Activated CD4-positive, alpha-beta T cell treated with anti-CD3 and anti-CD28 coated beads, Interleukin-2, amount 50 U/mL, for 4 hours (primary cell): ENCODE measurements around the gene CHPT1.
"Not testable (repeated sequence)": the region's sequence is repeated elsewhere in the genome, so short reads cannot be mapped to it uniquely, and the experiment has no call there.

Experiments used
- DNase-seq, 2 experiments: peaks; one replicate each; pipeline ENCODE4 v3.0.0-alpha.2; 2020

The CHPT1 gene

DNA sequence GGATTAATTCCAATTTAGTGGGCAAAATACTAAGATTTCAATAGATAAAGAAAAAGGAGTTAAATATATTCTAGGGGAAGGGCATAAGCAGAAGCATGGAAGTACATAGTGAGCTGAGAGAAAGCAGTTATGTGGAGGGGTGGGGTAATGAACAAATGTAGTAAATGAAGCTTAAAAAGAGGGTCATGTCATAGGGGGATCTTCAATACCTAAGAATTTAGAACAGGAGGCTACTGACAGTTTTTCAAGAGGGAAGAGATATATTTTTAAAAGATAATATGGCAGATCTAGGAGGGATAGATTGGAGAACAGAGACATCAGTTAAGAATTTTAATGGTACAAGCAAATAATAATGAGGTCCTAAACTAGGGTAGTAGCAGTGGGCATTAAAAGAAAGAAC lies 32.4 kb downstream of the CHPT1 start:
- DNase-seq = no peak

- no peak for DNase-seq
Observed at GRCh38 chr12:101732318-101732717, 34.9 kb downstream of the CHPT1 start.

GRCh38 chr12:101733166-101733565 lies 35.7 kb downstream of the CHPT1 start:
- no peak for DNase-seq

DNA sequence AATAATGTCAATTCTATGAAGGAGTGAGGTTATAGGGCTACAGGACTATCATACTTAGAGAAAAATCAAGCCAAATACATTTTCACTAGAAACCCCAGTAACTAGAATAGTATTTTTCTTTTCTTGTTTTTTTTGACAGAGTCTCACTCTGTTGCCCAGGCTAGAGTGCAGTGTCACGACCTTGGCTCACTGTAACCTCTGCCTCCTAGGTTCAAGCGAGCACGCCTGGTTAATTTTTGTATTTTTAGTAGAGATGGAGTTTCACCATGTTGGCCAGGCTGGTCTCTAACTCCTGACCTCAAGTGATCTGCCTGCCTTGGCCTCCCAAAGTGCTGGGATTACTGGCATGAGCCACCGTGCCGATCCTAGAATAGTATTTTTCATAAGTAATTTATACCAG lies 37.0 kb downstream of the CHPT1 start:
- not testable (repeated sequence) for DNase-seq

DNA sequence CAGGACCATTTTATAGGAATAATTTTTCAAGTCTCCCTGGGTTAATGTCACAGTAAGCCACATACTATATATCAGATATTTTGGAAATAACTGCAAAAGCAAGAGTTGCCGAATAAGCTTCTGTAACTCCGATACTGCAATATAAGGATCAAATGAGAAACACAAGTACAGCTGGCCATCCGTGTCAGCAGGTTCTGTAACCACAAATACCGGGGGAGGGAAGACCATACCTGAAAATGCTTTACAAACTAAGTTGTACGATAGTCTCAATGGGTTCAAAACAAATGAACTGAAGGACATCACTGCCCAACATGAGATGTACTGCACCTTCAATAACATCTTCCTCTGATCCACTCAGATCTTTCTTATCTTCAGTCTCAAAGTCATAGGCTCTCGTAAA lies 40.0 kb downstream of the CHPT1 start:
- DNase-seq = no peak

GRCh38 chr12:101738920-101739665 lies 41.7 kb downstream of the CHPT1 start, which contains the start of gene SYCP3:
TSS of gene SYCP3 (minus strand) at chr12:101739462. CDS start at chr12:101737935, 1,527 bp downstream.
- DNase-seq = no peak

GRCh38 chr12:101740566-101740965 lies 43.1 kb downstream of the CHPT1 start:
- no peak for DNase-seq

DNA sequence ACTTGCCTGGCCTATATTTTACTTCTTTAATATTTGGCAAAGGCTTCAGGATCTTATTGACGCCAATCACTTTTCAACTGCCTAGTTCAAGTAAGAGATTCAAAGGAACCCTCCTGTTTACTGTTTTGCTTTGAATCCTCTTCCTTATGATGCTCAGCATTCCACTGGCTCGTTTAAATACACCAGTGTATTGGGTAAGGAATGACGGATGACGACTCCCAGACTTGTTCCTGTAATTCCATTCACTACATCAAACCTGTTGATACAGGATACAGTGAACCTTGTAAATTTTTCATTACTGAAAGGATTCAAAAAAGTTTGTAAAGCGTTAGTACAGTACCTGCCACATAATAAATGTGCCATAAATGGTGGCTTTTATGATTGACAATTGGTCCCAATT lies 43.5 kb downstream of the CHPT1 start:
- no peak for DNase-seq

GRCh38 chr12:101743242-101743641 lies 45.8 kb downstream of the CHPT1 start:
- no peak for DNase-seq

DNA sequence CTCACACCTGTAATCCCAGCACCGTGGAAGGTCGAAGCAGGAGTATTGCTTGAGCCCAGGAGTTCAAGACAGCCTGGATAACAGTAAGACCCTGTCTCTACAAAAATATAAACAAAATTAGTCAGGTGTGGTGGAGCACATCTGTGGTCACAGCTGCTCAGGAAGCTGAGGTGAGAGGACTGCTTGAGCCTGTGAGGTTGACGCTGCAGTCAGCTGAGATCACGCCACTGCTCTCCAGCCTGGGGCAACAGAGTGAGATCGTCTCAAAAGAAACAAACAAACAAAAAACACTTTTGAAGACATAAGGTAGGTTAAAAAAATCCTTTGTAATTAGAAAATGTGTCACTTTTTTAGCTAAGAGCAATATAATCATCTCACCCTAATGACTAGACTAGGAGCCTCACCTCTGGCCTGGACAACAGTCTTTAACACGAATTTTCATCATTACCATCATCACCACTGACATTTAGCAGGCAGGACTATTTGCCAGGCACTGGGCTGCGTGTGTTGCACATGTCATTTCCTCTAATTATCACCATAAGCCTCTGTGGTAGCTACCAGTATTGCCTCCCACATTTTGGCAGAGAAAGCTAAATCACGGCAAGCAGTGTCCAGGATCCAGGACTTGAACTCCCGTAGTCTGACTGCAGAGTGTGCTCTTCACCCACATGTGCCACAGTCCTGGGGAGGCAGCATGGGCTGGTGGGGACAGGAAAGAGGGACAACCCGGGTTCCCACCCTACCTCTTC lies 46.5 kb downstream of the CHPT1 start:
- DNase-seq = no peak

GRCh38 chr12:101745481-101745880 lies 48.0 kb downstream of the CHPT1 start:
- no peak for DNase-seq

DNA sequence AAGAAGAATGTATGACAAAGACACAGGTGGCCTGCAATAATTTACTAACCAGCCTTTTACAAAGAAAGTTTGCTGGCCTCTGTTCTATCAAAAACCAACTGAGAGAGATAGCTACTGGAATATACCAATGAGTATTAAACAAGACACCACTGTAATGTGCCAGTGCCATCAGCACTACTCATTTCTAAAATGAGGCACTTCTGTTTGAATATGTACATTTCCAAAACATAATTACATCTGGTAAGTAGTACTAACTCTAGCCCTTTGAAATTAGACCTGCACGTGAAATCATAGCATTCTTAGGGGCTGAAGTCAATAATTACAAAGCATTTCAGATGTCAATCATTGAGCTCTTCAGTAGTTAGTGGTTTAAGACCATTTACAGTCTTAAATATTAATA lies 48.8 kb downstream of the CHPT1 start:
- no peak for DNase-seq

- DNase-seq = no peak
Observed at GRCh38 chr12:101746661-101747060, 49.2 kb downstream of the CHPT1 start.

DNA sequence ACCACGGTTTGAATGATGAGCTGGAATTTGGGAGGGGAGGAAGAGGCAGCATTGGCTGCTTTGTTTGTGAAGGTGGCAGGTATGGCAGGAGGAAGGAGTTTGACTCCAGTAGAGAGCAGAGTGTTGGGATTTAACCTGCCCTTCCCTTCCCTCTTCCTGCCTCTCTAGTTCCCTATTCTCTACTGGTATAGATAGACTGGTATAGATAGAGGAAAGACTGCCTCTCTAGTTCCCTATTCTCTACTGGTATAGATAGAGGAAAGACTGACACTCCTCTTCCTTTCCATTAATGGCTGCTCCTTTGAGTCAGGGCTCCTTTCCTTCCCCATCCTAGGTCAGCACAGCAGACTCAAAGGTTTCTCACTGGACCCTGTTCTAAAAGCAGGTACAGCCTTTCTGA lies 50.3 kb downstream of the CHPT1 start:
- no peak for DNase-seq

- no peak for DNase-seq
Observed at GRCh38 chr12:101748907-101749306, 51.5 kb downstream of the CHPT1 start.

DNA sequence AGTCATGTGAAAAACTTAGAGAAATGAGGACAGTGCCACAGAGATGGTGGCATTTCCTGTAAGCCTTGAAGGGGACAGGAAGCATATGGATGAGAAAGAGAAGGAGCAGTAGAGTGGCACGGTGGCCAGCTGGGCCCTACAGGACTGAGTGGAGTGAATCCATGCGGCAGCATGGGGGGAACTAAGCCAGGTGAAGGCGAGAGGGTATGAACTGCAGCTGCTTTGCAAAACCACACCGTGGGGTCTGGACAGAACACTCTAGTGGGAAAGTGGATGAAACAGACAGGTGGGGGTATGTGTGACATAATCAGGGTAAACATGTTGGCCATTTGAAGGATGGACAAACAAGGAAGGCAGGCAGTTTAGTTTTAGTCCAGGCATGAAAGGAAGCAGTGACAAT lies 52.2 kb downstream of the CHPT1 start:
- DNase-seq = no peak

GRCh38 chr12:101750152-101750551 lies 52.7 kb downstream of the CHPT1 start:
- no peak for DNase-seq

DNA sequence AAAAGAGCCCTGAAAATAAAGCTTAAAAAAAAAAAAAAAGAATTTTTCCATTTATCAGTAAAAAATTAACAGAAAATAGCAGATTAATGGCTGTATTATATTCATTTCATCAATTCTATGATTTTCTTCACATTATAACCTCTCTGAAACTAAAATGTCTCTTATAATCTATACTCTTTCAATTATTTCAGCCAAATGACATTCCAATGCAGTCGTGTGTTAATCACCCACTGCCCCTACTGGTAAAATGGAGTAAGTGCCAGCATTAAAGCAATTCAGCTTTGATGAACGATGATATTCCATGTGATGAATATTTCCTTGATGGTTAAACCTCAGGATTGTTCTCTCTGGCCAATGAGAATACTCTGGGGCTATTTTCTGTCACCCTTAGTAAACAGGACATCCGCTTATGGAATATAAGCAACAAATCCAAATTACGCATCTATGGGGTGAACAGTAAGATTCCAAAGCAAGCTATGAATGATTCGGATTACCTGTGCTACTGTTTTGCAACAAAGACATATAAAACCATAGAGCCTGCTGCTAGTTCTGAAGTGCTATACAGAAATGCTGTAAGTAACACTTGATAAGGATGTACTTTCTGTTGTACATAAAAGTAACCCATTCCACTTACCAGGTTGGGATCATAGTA lies 62.1 kb downstream of the CHPT1 start:
- DNase-seq = no peak

GRCh38 chr12:101761350-101761749 lies 63.9 kb downstream of the CHPT1 start:
- no peak for DNase-seq

DNA sequence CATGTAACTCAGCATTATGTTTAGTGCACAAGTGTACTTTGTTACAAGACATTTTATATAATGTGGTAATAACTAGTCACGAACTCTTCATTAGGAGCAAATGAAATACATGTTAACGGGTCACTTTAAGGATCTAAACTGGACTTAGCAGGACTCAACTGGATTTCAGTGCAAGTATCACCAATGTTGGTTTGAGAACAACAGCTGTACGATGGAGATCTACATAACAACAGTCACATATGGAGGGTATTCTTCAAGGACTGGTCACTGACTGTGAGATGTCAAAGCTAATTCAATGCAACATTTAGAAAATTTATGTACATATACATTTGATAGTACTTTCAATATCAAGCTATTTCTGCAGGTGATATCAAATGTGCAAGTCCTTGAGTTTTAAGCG lies 64.3 kb downstream of the CHPT1 start:
- DNase-seq = no peak

- no peak for DNase-seq
Observed at GRCh38 chr12:101763246-101763931, 65.9 kb downstream of the CHPT1 start.

DNA sequence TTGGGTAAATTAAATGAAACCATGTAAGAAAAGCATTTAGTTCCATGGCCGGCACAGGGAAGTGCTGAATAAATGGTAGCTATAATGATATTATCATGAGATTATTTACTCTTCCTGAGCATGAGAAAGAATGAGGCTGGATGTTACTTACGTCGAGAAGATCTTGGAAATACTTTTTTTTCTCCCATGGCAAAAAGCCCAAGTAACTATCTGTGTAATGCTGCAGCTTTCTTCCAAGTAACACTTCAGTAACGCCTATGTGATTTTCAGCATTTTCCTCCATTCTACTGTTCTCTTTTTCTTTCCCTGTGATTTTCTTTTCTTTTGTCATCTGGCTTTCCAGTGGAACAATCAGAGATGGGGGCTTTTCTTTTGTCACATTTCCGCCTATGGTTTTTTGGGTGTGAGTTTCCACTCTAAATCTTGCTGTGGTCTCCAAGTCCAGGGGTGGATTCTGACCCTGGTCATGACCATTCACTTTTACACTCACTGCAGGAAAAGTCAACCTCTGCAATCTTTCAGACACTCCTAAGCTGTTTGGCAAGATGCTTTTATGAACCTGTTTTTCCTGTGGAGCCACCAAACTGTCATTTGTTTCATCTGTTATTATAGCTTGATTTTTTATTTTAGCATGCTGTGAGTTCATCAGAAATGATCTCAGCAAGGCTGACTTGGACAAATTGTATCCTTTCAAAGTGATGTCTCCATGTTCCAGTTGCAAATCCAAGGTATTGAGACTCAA lies 66.8 kb downstream of the CHPT1 start:
- DNase-seq = no peak

DNA sequence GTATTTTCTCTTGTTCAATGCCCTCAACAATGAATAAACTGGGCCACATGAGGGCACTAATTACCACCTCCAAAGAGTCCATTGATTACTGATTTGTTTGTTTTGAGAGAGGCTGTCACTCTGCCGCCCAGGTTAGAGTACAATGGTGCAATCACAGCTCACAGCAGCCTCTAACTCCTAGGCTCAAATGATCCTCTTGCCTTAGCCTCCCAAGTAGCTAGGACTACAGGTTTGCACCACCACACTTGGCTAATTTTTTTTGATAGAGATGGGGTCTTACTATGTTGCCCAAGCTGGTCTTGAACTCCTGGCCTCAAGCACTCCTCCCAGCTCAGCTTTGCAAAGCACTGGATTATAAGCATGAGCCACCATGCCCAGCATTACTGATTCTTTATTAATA lies 70.1 kb downstream of the CHPT1 start:
- no peak for DNase-seq
